Body of pancreas (tissue), 4 donors: ENCODE results near the gene SCN11A.

Experiments used
- CTCF ChIP-seq, 7 experiments: fragments of 450-650 bp in 4 of 7; fragments of 200-600 bp in 3 of 7; sonication (generic) in 3 of 7; IDR thresholded peaks; one replicate each; pipeline ENCODE4 v1.5.1; 2016 to 2019; ENCODE audit warnings: antibody characterized with exemption in 7 of 7
- POLR2A ChIP-seq, 3 donors: fragments of 450-650 bp; IDR thresholded peaks; one replicate each; pipeline ENCODE4 v1.6.1; 2016; ENCODE audit warnings: antibody characterized with exemption in 3 of 3, mild to moderate bottlenecking in 2 of 3

DNA sequence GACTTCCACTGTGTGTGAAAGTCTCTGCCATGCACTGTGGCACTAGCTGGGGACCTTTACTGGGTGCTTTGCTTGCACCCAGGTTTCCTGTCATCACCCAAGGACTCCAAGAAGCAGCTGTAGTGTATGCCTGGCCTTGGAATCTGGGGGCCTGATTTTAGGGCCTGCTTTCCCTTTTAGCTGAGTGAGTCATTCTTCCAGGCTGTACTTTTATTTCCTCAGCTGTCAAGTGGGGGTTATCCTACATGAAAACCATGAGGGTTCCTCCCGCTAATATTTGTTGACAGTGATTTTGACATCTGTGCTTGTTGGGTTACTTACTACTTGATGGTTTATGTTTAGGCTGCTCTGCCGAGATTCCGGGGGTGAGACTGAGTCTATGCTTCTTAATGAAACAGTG, 37.1 kb upstream of the SCN11A start:
- TF ChIP-seq CTCF (IDR thresholded peaks at IDR 0.05): no peak
- no peak for TF ChIP-seq POLR2A (IDR thresholded peaks at IDR 0.05)
